ENCODE data around the gene KRTAP5-6. TPM values are rescaled to one million over a fixed set of nuclear protein-coding genes. Genes with fewer than 3 reads are reported as not detected.

The KRTAP5-6 gene
- total RNA-seq, 2 experiments from 2014 or later, result not detected

- ChIA-PET POLR2A (no interaction called here), CTCF (interaction anchor here (1.3 kb wide), 1 partner anchor 134 kb away, joined by 5 read pairs; no protein-coding TSS in a partner anchor)
- no peaks in the 10 kb centered on the region for H3K27me3 Mint-ChIP-seq
- intact Hi-C loops (cut with DNase I, micrococcal nuclease), result no loop called here
- peaks cover 1% of the 10 kb centered on the region for H3K9me3 Mint-ChIP-seq (ENCODE audit: low read depth)
- H3K27ac Mint-ChIP-seq, result no peak overlapping the region
- peaks cover 13% of the 10 kb centered on the region for H3K4me1 Mint-ChIP-seq
- H3K36me3 Mint-ChIP-seq (ENCODE audit: low read depth), result no peaks in the 10 kb centered on the region
- no peak for DNase-seq
- H3K4me3 Mint-ChIP-seq, result no peak overlapping the region
- ATAC-seq, result no peak
Observed at GRCh38 chr11:1699771-1700170, 2.8 kb downstream of the KRTAP5-6 start.

GRCh38 chr11:1701091-1701807, 4.3 kb downstream of the KRTAP5-6 start:
- intact Hi-C loops (cut with DNase I, micrococcal nuclease), result no loop called here
- no peak overlapping the region for H3K4me3 Mint-ChIP-seq
- peak overlapping the region; percentile 7 for H3K27ac Mint-ChIP-seq
- ChIA-PET CTCF (interaction anchor here (0.6 to 2.2 kb wide), 10 partner anchors 8 to 451 kb away, joined by 3 to 14 read pairs (median 3); no protein-coding TSS in a partner anchor), POLR2A (interaction anchor here (0.9 kb wide), 1 partner anchor 153 kb away, joined by 3 read pairs; no protein-coding TSS in a partner anchor)
- peaks cover 1% of the 10 kb centered on the region for H3K9me3 Mint-ChIP-seq (ENCODE audit: low read depth)
- peak; percentile 57 for ATAC-seq
- DNase-seq, result peak; percentile 48
- H3K27me3 Mint-ChIP-seq, result no peaks in the 10 kb centered on the region
- no peaks in the 10 kb centered on the region for H3K36me3 Mint-ChIP-seq (ENCODE audit: low read depth)
- H3K4me1 Mint-ChIP-seq, result peaks cover 23% of the 10 kb centered on the region

GRCh38 chr11:1702506-1702905, 5.5 kb downstream of the KRTAP5-6 start:
- POLR2A ChIA-PET, result no interaction called here
- Mint-ChIP-seq H3K4me1 (peaks cover 26% of the 10 kb centered on the region), H3K4me3 (no peak overlapping the region), H3K9me3 (ENCODE audit: low read depth) (peaks cover 1% of the 10 kb centered on the region), H3K36me3 (ENCODE audit: low read depth) (no peaks in the 10 kb centered on the region), H3K27me3 (no peaks in the 10 kb centered on the region), H3K27ac (no peak overlapping the region)
- no peak for ATAC-seq
- intact Hi-C loops (cut with DNase I, micrococcal nuclease), result no loop called here
- DNase-seq, result no peak
- CTCF ChIA-PET, result interaction anchor here (1.3 to 2.2 kb wide), 2 partner anchors 9 to 130 kb away, joined by 5 to 14 read pairs; no protein-coding TSS in a partner anchor

- no peak for DNase-seq
- Mint-ChIP-seq H3K4me3 (no peak overlapping the region), H3K4me1 (peaks cover 26% of the 10 kb centered on the region), H3K27me3 (no peaks in the 10 kb centered on the region), H3K9me3 (ENCODE audit: low read depth) (peaks cover 1% of the 10 kb centered on the region), H3K27ac (no peak overlapping the region), H3K36me3 (ENCODE audit: low read depth) (no peaks in the 10 kb centered on the region)
- no peak for ATAC-seq
- intact Hi-C loops (cut with DNase I, micrococcal nuclease), result no loop called here
- ChIA-PET POLR2A (no interaction called here), CTCF (interaction anchor here (1.3 kb wide), 1 partner anchor 9 kb away, joined by 5 read pairs; no protein-coding TSS in a partner anchor)
Observed at GRCh38 chr11:1703146-1703545, 6.2 kb downstream of the KRTAP5-6 start.

- no peaks in the 10 kb centered on the region for H3K36me3 Mint-ChIP-seq (ENCODE audit: low read depth)
- H3K4me3 Mint-ChIP-seq, result no peak overlapping the region
- CTCF ChIA-PET, result interaction anchor here (0.6 to 3.2 kb wide), 6 partner anchors 8 to 128 kb away, joined by 3 to 16 read pairs (median 4); partner anchors contain the start of gene KRTAP5-6
- POLR2A ChIA-PET, result no interaction called here
- intact Hi-C loops (cut with DNase I, micrococcal nuclease), result no loop called here
- peaks cover 1% of the 10 kb centered on the region for H3K9me3 Mint-ChIP-seq (ENCODE audit: low read depth)
- H3K27ac Mint-ChIP-seq, result no peak overlapping the region
- DNase-seq, result no peak
- peak; percentile 57 for ATAC-seq
- no peaks in the 10 kb centered on the region for H3K27me3 Mint-ChIP-seq
- H3K4me1 Mint-ChIP-seq, result peaks cover 26% of the 10 kb centered on the region
Observed at GRCh38 chr11:1705126-1706052, 8.4 kb downstream of the KRTAP5-6 start.

- no peak overlapping the region for H3K4me3 Mint-ChIP-seq
- H3K27ac Mint-ChIP-seq, result no peak overlapping the region
- ChIA-PET POLR2A (no interaction called here), CTCF (interaction anchor here (0.6 to 3.2 kb wide), 6 partner anchors 9 to 445 kb away, joined by 3 to 16 read pairs (median 4); partner anchors contain the start of gene KRTAP5-6)
- intact Hi-C loops (cut with DNase I, micrococcal nuclease), result no loop called here
- peaks cover 14% of the 10 kb centered on the region for H3K4me1 Mint-ChIP-seq
- no peaks in the 10 kb centered on the region for H3K27me3 Mint-ChIP-seq
- H3K36me3 Mint-ChIP-seq (ENCODE audit: low read depth), result no peaks in the 10 kb centered on the region
- ATAC-seq, result peak; percentile 57
- H3K9me3 Mint-ChIP-seq (ENCODE audit: low read depth), result no peaks in the 10 kb centered on the region
- peak; percentile 51 for DNase-seq
Observed at GRCh38 chr11:1706634-1707400, 9.8 kb downstream of the KRTAP5-6 start.

GRCh38 chr11:1707751-1708150, 10.8 kb downstream of the KRTAP5-6 start:
- peaks cover 14% of the 10 kb centered on the region for H3K4me1 Mint-ChIP-seq
- intact Hi-C loops (cut with DNase I, micrococcal nuclease), result no loop called here
- H3K36me3 Mint-ChIP-seq (ENCODE audit: low read depth), result no peaks in the 10 kb centered on the region
- ChIA-PET POLR2A (no interaction called here), CTCF (interaction anchor here (0.6 to 3.2 kb wide), 3 partner anchors 14 to 129 kb away, joined by 3 to 16 read pairs (median 3); no protein-coding TSS in a partner anchor)
- DNase-seq (no peak), ATAC-seq (no peak)
- H3K27ac Mint-ChIP-seq, result no peak overlapping the region
- H3K9me3 Mint-ChIP-seq (ENCODE audit: low read depth), result no peaks in the 10 kb centered on the region
- H3K4me3 Mint-ChIP-seq, result no peak overlapping the region
- H3K27me3 Mint-ChIP-seq, result no peaks in the 10 kb centered on the region

GRCh38 chr11:1708716-1709115, 11.7 kb downstream of the KRTAP5-6 start:
- Mint-ChIP-seq H3K36me3 (ENCODE audit: low read depth) (no peaks in the 10 kb centered on the region), H3K4me1 (peaks cover 14% of the 10 kb centered on the region), H3K9me3 (ENCODE audit: low read depth) (no peaks in the 10 kb centered on the region), H3K27ac (no peak overlapping the region), H3K27me3 (no peaks in the 10 kb centered on the region), H3K4me3 (no peak overlapping the region)
- intact Hi-C loops (cut with DNase I, micrococcal nuclease), result no loop called here
- POLR2A ChIA-PET, result no interaction called here
- CTCF ChIA-PET, result no interaction called here
- DNase-seq (no peak), ATAC-seq (no peak)

- ChIA-PET CTCF (no interaction called here), POLR2A (no interaction called here)
Observed at GRCh38 chr11:1714908-1715885, 18.2 kb downstream of the KRTAP5-6 start.

GRCh38 chr11:1717745-1718144, 20.8 kb downstream of the KRTAP5-6 start:
- H3K36me3 Mint-ChIP-seq (ENCODE audit: low read depth), result no peaks in the 10 kb centered on the region
- DNase-seq (no peak), ATAC-seq (no peak)
- no peak overlapping the region for H3K27ac Mint-ChIP-seq
- CTCF ChIA-PET, result interaction anchor here (0.6 to 1.8 kb wide), 4 partner anchors 65 to 165 kb away, joined by 3 to 6 read pairs (median 4); no protein-coding TSS in a partner anchor
- no peaks in the 10 kb centered on the region for H3K9me3 Mint-ChIP-seq (ENCODE audit: low read depth)
- H3K4me3 Mint-ChIP-seq, result no peak overlapping the region
- intact Hi-C loops (cut with DNase I, micrococcal nuclease), result no loop called here
- H3K4me1 Mint-ChIP-seq, result no peaks in the 10 kb centered on the region
- POLR2A ChIA-PET, result interaction anchor here (0.6 kb wide), 1 partner anchor 9 kb away, joined by 5 read pairs; no protein-coding TSS in a partner anchor
- no peaks in the 10 kb centered on the region for H3K27me3 Mint-ChIP-seq

More at GRCh38 chr11:1714908-1715885, 18.2 kb downstream of the KRTAP5-6 start:
- Mint-ChIP-seq H3K9me3 (ENCODE audit: low read depth) (no peaks in the 10 kb centered on the region), H3K36me3 (ENCODE audit: low read depth) (no peaks in the 10 kb centered on the region), H3K4me3 (no peak overlapping the region), H3K4me1 (no peaks in the 10 kb centered on the region), H3K27ac (no peak overlapping the region), H3K27me3 (no peaks in the 10 kb centered on the region)
- intact Hi-C loops (cut with DNase I, micrococcal nuclease), result no loop called here
- ATAC-seq (no peak), DNase-seq (no peak)
